Suprapubic skin (tissue), 4 donors: ENCODE measurements around the gene RASSF9. TPM values are rescaled to one million over a fixed set of nuclear protein-coding genes. Genes with fewer than 3 reads are reported as not detected.

Source experiments
- DNase-seq, 2 donors: peaks; one replicate each; pipeline ENCODE4 v3.0.0-alpha.2; 2019; ENCODE audit warnings: low spot score in 2 of 2
- H3K27ac ChIP-seq: fragments of 200-600 bp; sonication (generic); one replicate; pipeline ENCODE4 v1.5.1; 2019
- H3K27me3 ChIP-seq: fragments of 200-600 bp; sonication (generic); one replicate; pipeline ENCODE4 v1.5.1; 2019
- H3K36me3 ChIP-seq: fragments of 200-600 bp; sonication (generic); one replicate; pipeline ENCODE4 v1.5.1; 2019
- H3K4me1 ChIP-seq: fragments of 200-600 bp; sonication (generic); one replicate; pipeline ENCODE4 v1.5.1; 2019
- H3K4me3 ChIP-seq: fragments of 200-600 bp; sonication (generic); one replicate; pipeline ENCODE4 v1.5.1; 2019; ENCODE audit warnings: mild to moderate bottlenecking
- H3K9me3 ChIP-seq: fragments of 200-600 bp; sonication (generic); one replicate; pipeline ENCODE4 v1.5.1; 2019
- EP300 ChIP-seq: sonication (generic); formaldehyde crosslinking; IDR thresholded peaks from one replicate; pipeline ENCODE4 v1.6.1; 2017; ENCODE audit warnings: antibody characterized with exemption
- POLR2A ChIP-seq, 2 donors: fragments of 450-650 bp; IDR thresholded peaks; one replicate each; pipeline ENCODE4 v1.6.1; 2017; ENCODE audit warnings: antibody characterized with exemption in 2 of 2, mild to moderate bottlenecking in 2 of 2, moderate library complexity in 2 of 2
- POLR2AphosphoS5 ChIP-seq, 3 donors: sonication (generic); formaldehyde crosslinking; IDR thresholded peaks; one replicate each; pipeline ENCODE4 v1.6.1; 2017; ENCODE audit warnings: antibody characterized with exemption in 3 of 3
- WGBS: methylation state at CpG from one replicate; pipeline ENCODE4 v1.1.5; 2018; 5-methylcytosine and 5-hydroxymethylcytosine counted together
- total RNA-seq, 4 donors: library from RNA; depleted of rRNA; stranded (reverse); fragments of >200 nt; gene quantifications; one replicate each; pipeline ENCODE4 v1.1.0, GENCODE V29; 2016
- TF ChIP-seq, protein P1 (sequence below), 2 donors: fragments of 200-600 bp in 1 of 2; fragments of 450-650 bp in 1 of 2; sonication (generic) in 1 of 2; IDR thresholded peaks; one replicate each; pipeline ENCODE4 v1.5.1; 2016 to 2019; ENCODE audit warnings: antibody characterized with exemption in 2 of 2, mild to moderate bottlenecking in 1 of 2, moderate library complexity in 1 of 2

RASSF9 gene
- total RNA-seq, 4 donors from 2014 or later, result 1.9 to 5.4 (median 3.0) TPM

DNA sequence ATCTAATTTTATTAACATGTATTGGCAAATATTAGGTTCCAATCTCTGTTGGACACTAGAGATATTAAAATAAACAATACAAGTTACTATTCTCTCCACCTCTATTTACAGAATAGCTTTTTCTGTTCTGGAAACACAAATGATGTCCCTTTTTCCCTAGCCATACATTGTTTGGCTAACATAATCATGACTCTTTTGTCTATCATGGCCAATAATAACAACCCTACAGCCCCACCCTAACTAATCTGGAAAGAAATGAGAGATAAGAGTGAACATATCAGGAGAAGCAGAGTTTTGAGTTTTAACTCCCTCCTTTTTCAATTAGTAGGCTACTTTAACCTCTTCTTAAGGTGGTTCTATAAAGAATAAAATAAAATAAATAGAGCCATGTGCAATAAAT is 40.2 kb downstream of the RASSF9 start:
- no peaks in the 10 kb centered on the region for H3K9me3 ChIP-seq
- no peaks in the 10 kb centered on the region for H3K4me1 ChIP-seq
- TF ChIP-seq POLR2AphosphoS5 (IDR thresholded peaks at IDR 0.05) (no peak), EP300 (no peak), POLR2A (IDR thresholded peaks at IDR 0.05) (no peak)
- TF ChIP-seq, protein P1, sequence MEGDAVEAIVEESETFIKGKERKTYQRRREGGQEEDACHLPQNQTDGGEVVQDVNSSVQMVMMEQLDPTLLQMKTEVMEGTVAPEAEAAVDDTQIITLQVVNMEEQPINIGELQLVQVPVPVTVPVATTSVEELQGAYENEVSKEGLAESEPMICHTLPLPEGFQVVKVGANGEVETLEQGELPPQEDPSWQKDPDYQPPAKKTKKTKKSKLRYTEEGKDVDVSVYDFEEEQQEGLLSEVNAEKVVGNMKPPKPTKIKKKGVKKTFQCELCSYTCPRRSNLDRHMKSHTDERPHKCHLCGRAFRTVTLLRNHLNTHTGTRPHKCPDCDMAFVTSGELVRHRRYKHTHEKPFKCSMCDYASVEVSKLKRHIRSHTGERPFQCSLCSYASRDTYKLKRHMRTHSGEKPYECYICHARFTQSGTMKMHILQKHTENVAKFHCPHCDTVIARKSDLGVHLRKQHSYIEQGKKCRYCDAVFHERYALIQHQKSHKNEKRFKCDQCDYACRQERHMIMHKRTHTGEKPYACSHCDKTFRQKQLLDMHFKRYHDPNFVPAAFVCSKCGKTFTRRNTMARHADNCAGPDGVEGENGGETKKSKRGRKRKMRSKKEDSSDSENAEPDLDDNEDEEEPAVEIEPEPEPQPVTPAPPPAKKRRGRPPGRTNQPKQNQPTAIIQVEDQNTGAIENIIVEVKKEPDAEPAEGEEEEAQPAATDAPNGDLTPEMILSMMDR (IDR thresholded peaks at IDR 0.05), result no peak
- no peak overlapping the region for H3K4me3 ChIP-seq
- DNase-seq, result no peak
- no peaks in the 10 kb centered on the region for H3K36me3 ChIP-seq
- H3K27ac ChIP-seq, result no peak overlapping the region
- no peaks in the 10 kb centered on the region for H3K27me3 ChIP-seq

GRCh38 chr12:85794531-85794930 is 41.7 kb downstream of the RASSF9 start:
- TF ChIP-seq POLR2A (IDR thresholded peaks at IDR 0.05) (no peak), EP300 (no peak), POLR2AphosphoS5 (IDR thresholded peaks at IDR 0.05) (no peak)
- TF ChIP-seq, protein P1 (IDR thresholded peaks at IDR 0.05), result no peak
- Histone ChIP-seq H3K4me3 (no peak overlapping the region), H3K27me3 (no peaks in the 10 kb centered on the region), H3K36me3 (no peaks in the 10 kb centered on the region), H3K27ac (no peak overlapping the region), H3K4me1 (no peaks in the 10 kb centered on the region), H3K9me3 (no peaks in the 10 kb centered on the region)
- WGBS, result 91% methylated on average over 1 of the region's 1 CpG
- DNase-seq, result no peak

DNA sequence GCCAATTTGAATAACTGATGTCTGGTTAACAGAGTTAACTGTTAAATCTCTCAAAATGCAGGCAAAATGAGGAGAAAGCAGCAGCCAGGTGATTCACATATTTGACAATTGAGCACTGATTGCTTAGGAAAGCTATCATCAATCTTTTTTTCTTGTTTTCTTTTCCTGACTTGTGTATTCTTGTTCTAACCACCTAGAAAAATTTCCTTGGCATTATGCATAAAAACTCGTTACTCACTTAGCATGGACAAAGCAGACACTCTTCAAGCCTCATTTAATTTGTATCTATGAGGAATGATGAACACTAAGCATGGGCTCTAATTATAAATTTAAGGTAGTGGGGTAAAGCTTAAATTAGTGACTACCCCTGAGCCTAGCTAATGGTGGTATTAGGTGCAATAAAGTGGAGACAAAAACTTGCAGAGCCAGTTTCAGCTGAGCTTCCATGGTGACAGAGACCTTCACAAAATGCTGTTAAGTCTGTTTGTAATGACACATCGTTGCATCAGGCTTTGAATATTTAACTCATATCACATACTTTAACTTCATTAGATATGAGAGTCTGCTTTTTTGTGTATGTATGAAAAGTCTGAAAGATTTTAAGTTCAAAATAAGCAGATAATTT is 52.0 kb downstream of the RASSF9 start:
- Histone ChIP-seq H3K27me3 (no peaks in the 10 kb centered on the region), H3K9me3 (no peaks in the 10 kb centered on the region), H3K27ac (no peak overlapping the region), H3K4me3 (no peak overlapping the region), H3K36me3 (no peaks in the 10 kb centered on the region), H3K4me1 (no peaks in the 10 kb centered on the region)
- TF ChIP-seq EP300 (no peak), POLR2AphosphoS5 (IDR thresholded peaks at IDR 0.05) (no peak), POLR2A (IDR thresholded peaks at IDR 0.05) (no peak)
- TF ChIP-seq, protein P1 (IDR thresholded peaks at IDR 0.05), result no peak
- no peak for DNase-seq
- 49% methylated on average over 2 of the region's 2 CpGs for WGBS

DNA sequence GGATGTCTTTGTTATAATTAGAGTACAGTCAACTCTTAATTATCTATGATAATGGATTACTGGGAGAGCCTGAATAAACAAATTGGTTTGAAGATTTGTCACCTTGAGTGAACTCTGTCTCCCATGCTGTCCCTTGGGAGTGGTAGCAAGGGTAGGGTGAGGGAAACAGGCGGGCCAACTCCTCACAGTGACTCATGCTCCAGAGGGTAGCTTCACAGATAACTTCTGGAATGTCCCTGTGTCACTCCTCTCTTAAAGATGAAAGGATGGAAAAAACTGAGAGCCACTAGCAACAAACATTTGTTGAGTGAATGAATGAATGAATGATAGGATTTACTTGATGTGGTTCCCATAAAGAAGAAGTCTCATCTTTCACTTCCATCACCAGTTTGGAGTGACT is 53.5 kb downstream of the RASSF9 start:
- no peaks in the 10 kb centered on the region for H3K27me3 ChIP-seq
- no peaks in the 10 kb centered on the region for H3K4me1 ChIP-seq
- H3K36me3 ChIP-seq, result no peaks in the 10 kb centered on the region
- WGBS, result 53% methylated on average over 1 of the region's 1 CpG
- H3K4me3 ChIP-seq, result no peak overlapping the region
- H3K27ac ChIP-seq, result no peak overlapping the region
- no peak for DNase-seq
- TF ChIP-seq POLR2A (IDR thresholded peaks at IDR 0.05), result no peak
- no peak for TF ChIP-seq POLR2AphosphoS5 (IDR thresholded peaks at IDR 0.05)
- no peak for TF ChIP-seq EP300
- TF ChIP-seq, protein P1 (IDR thresholded peaks at IDR 0.05), result no peak
- H3K9me3 ChIP-seq, result no peaks in the 10 kb centered on the region

GRCh38 chr12:85781766-85782165 is 54.4 kb downstream of the RASSF9 start:
- DNase-seq, result no peak

More at GRCh38 chr12:85781766-85782165, 54.4 kb downstream of the RASSF9 start:
- no peak overlapping the region for H3K4me3 ChIP-seq
- no peaks in the 10 kb centered on the region for H3K36me3 ChIP-seq
- no peaks in the 10 kb centered on the region for H3K27me3 ChIP-seq
- TF ChIP-seq POLR2A (IDR thresholded peaks at IDR 0.05) (no peak), POLR2AphosphoS5 (IDR thresholded peaks at IDR 0.05) (no peak), EP300 (no peak)
- TF ChIP-seq, protein P1 (IDR thresholded peaks at IDR 0.05), result no peak
- no peaks in the 10 kb centered on the region for H3K4me1 ChIP-seq
- no peaks in the 10 kb centered on the region for H3K9me3 ChIP-seq
- no peak overlapping the region for H3K27ac ChIP-seq
